SK-N-SH treated with all-trans-retinoic acid at 6 μM for 48 hours (cell line): ENCODE data around the gene HIVEP3.

Experiments
- ATAC-seq: fragments of 200-7000 bp; cut with Tn5 transposase; 3 replicates; pipeline ENCODE4 v1.9.1; 2020; ENCODE audit warnings: mild to moderate bottlenecking, moderate library complexity
- ARNTL ChIP-seq: fragments of 450-650 bp; formaldehyde crosslinking; IDR thresholded peaks from 2 replicates; pipeline ENCODE4 v1.5.0; 2020; ENCODE audit warnings: low read depth, mild to moderate bottlenecking, moderate library complexity, borderline replicate concordance
- CREB5 ChIP-seq: fragments of 250-450 bp; sonication (Bioruptor Pico); IDR thresholded peaks from 2 replicates; pipeline ENCODE4 v1.5.1; 2020; ENCODE audit warnings: low read depth, mild to moderate bottlenecking, moderate library complexity
- CSDC2 ChIP-seq: fragments of 250-450 bp; sonication (Bioruptor Pico); IDR thresholded peaks from 2 replicates; pipeline ENCODE4 v1.5.0; 2020; ENCODE audit warnings: mild to moderate bottlenecking, moderate library complexity
- ESRRG ChIP-seq: fragments of 250-450 bp; sonication (Bioruptor Pico); IDR thresholded peaks from 2 replicates; pipeline ENCODE4 v1.6.1; 2021; ENCODE audit warnings: mild to moderate bottlenecking
- GLIS3 ChIP-seq: fragments of 250-450 bp; sonication (Bioruptor Pico); IDR thresholded peaks from 2 replicates; pipeline ENCODE4 v1.5.0; 2020; ENCODE audit warnings: mild to moderate bottlenecking, moderate library complexity
- ISL1 ChIP-seq: fragments of 250-450 bp; sonication (Bioruptor Pico); IDR thresholded peaks from 2 replicates; pipeline ENCODE4 v2.1.2; 2022; ENCODE audit warnings: mild to moderate bottlenecking, moderate library complexity
- OSR1 ChIP-seq: fragments of 250-450 bp; sonication (Bioruptor Pico); IDR thresholded peaks from 2 replicates; pipeline ENCODE4 v1.8.0; 2022; ENCODE audit warnings: moderate library complexity, mild to moderate bottlenecking, inconsistent platforms
- POU6F1 ChIP-seq: fragments of 250-450 bp; sonication (Bioruptor Pico); IDR thresholded peaks from 2 replicates; pipeline ENCODE4 v1.8.0; 2021; ENCODE audit warnings: low read depth, mild to moderate bottlenecking, moderate library complexity, borderline replicate concordance
- PPARA ChIP-seq: fragments of 250-450 bp; sonication (Bioruptor Pico); IDR thresholded peaks from 2 replicates; pipeline ENCODE4 v1.5.0; 2020; ENCODE audit warnings: mild to moderate bottlenecking, borderline replicate concordance
- RARB ChIP-seq: fragments of 250-450 bp; sonication (Bioruptor Pico); IDR thresholded peaks from 2 replicates; pipeline ENCODE4 v1.8.0; 2021; ENCODE audit warnings: mild to moderate bottlenecking, moderate library complexity
- SNAI2 ChIP-seq: fragments of 250-450 bp; sonication (Bioruptor Pico); IDR thresholded peaks from 2 replicates; pipeline ENCODE4 v1.5.0; 2020; ENCODE audit warnings: mild to moderate bottlenecking, moderate library complexity
- TCF4 ChIP-seq: fragments of 250-450 bp; sonication (Bioruptor Pico); IDR thresholded peaks from 2 replicates; pipeline ENCODE4 v1.8.0; 2021; ENCODE audit warnings: mild to moderate bottlenecking, moderate library complexity, borderline replicate concordance
- TOX ChIP-seq: fragments of 250-450 bp; sonication (Bioruptor Pico); IDR thresholded peaks from 2 replicates; pipeline ENCODE4 v1.8.0; 2021; ENCODE audit warnings: mild to moderate bottlenecking, moderate library complexity, borderline replicate concordance
- TSHZ2 ChIP-seq: fragments of 250-450 bp; sonication (Bioruptor Pico); IDR thresholded peaks from 2 replicates; pipeline ENCODE4 v1.5.0; 2020; ENCODE audit warnings: mild to moderate bottlenecking, moderate library complexity
- ZC3H10 ChIP-seq: fragments of 250-450 bp; sonication (Bioruptor Pico); IDR thresholded peaks from 2 replicates; pipeline ENCODE4 v1.5.1; 2021; ENCODE audit warnings: mild to moderate bottlenecking, moderate library complexity
- ZFP3 ChIP-seq: fragments of 250-450 bp; sonication (Bioruptor Pico); IDR thresholded peaks from 2 replicates; pipeline ENCODE4 v1.5.0; 2020; ENCODE audit warnings: mild to moderate bottlenecking, moderate library complexity
- ZFP30 ChIP-seq: fragments of 450-650 bp; formaldehyde crosslinking; IDR thresholded peaks from 2 replicates; pipeline ENCODE4 v1.5.0; 2022; ENCODE audit warnings: mild to moderate bottlenecking, moderate library complexity
- ZNF565 ChIP-seq: fragments of 450-650 bp; formaldehyde crosslinking; conservative IDR thresholded peaks from 2 replicates; pipeline ENCODE4 v1.5.0; 2020; ENCODE audit warnings: low read depth, mild to moderate bottlenecking, moderate library complexity

Gene HIVEP3

GRCh38 chr1:41670217-41670957 lies 248.3 kb downstream of the HIVEP3 start:
- peak; percentile 65 for ATAC-seq
- TF ChIP-seq POU6F1 (CRISPR knock-in tag) = no peak
- no peak for TF ChIP-seq PPARA

GRCh38 chr1:41668967-41669366 lies 249.8 kb downstream of the HIVEP3 start:
- no peak for ATAC-seq
- TF ChIP-seq TSHZ2 (CRISPR knock-in tag) (no peak), PPARA (no peak), ARNTL (CRISPR knock-in tag) (no peak), TOX (CRISPR knock-in tag) (no peak), CSDC2 (CRISPR knock-in tag) (no peak), ZFP3 (no peak), ISL1 (CRISPR knock-in tag) (no peak), GLIS3 (CRISPR knock-in tag) (no peak), OSR1 (no peak), POU6F1 (CRISPR knock-in tag) (no peak), TCF4 (CRISPR knock-in tag) (no peak), CREB5 (no peak), ZNF565 (CRISPR knock-in tag) (no peak), ZFP30 (no peak)

- no peak for ATAC-seq
- no peak for TF ChIP-seq TSHZ2 (CRISPR knock-in tag)
- no peak for TF ChIP-seq PPARA
- no peak for TF ChIP-seq SNAI2 (CRISPR knock-in tag)
- no peak for TF ChIP-seq CSDC2 (CRISPR knock-in tag)
Observed at GRCh38 chr1:41668054-41668660, 250.6 kb downstream of the HIVEP3 start.

- no peak for ATAC-seq
- TF ChIP-seq OSR1 = no peak
- TF ChIP-seq PPARA = no peak
- no peak for TF ChIP-seq CREB5
- TF ChIP-seq ZNF565 (CRISPR knock-in tag) = no peak
- TF ChIP-seq ZC3H10 (CRISPR knock-in tag) = no peak
- TF ChIP-seq RARB (CRISPR knock-in tag) = no peak
- no peak for TF ChIP-seq TSHZ2 (CRISPR knock-in tag)
- TF ChIP-seq GLIS3 (CRISPR knock-in tag) = no peak
- no peak for TF ChIP-seq ESRRG (CRISPR knock-in tag)
- TF ChIP-seq TCF4 (CRISPR knock-in tag) = no peak
- no peak for TF ChIP-seq ISL1 (CRISPR knock-in tag)
- no peak for TF ChIP-seq ZFP30
Observed at GRCh38 chr1:41666981-41667631, 251.6 kb downstream of the HIVEP3 start.
